ENCODE results near the gene CRISP1.

- no peak for TF ChIP-seq CTCF (IDR thresholded peaks at IDR 0.05)
- no peak for TF ChIP-seq POLR2A (IDR thresholded peaks at IDR 0.05)
Observed at GRCh38 chr6:49906526-49906925, 40.2 kb upstream of the CRISP1 start.

Data from adrenal gland (tissue), 5 donors.